ENCODE measurements around the gene GFRA1. TPM values are rescaled to one million over a fixed set of nuclear protein-coding genes. Genes with fewer than 3 reads are reported as not detected.

GFRA1 gene
- polyA plus RNA-seq, 2 of the 4 experiments (the other 2 are of a cell fraction): 4.0 to 9.5 TPM

- no peak for TF ChIP-seq ZSCAN20 (CRISPR knock-in tag; IDR thresholded peaks at IDR 0.05)
- no peak for TF ChIP-seq BHLHE40 (IDR thresholded peaks at IDR 0.05; ENCODE audit: low read depth, low read length)
- TF ChIP-seq NFE2L2 (conservative IDR thresholded peaks at IDR 0.05; ENCODE audit: low read length): no peak
- TF ChIP-seq PBX3 (IDR thresholded peaks at IDR 0.05): no peak
- no peak for TF ChIP-seq MYC (IDR thresholded peaks at IDR 0.05; ENCODE audit: borderline replicate concordance, low read length)
- TF ChIP-seq FOSB (CRISPR knock-in tag; IDR thresholded peaks at IDR 0.05): no peak
- TF ChIP-seq HOXA7 (CRISPR knock-in tag; IDR thresholded peaks at IDR 0.05): no peak
- TF ChIP-seq, protein P1, sequence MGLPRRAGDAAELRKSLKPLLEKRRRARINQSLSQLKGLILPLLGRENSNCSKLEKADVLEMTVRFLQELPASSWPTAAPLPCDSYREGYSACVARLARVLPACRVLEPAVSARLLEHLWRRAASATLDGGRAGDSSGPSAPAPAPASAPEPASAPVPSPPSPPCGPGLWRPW (IDR thresholded peaks at IDR 0.05): no peak
- TF ChIP-seq PHF8 (IDR thresholded peaks at IDR 0.05; ENCODE audit: borderline replicate concordance, low read depth): no peak
- TF ChIP-seq ZC3H11A (IDR thresholded peaks at IDR 0.05): no peak
- no peak for TF ChIP-seq MAX (IDR thresholded peaks at IDR 0.05)
- no peak for TF ChIP-seq TFCP2L1 (CRISPR knock-in tag; IDR thresholded peaks at IDR 0.05)
- no peak for ATAC-seq
- FAIRE-seq: no peak
- ChIA-PET CTCF (no interaction called here), POLR2A (no interaction called here)
- Histone ChIP-seq H3K27ac (no peak overlapping the region), H3K4me1 (no peaks in the 10 kb centered on the region), H3K9me3 (no peaks in the 10 kb centered on the region), H3K4me2 (no peak overlapping the region), H3K4me3 (no peak overlapping the region)
- no peak for DNase-seq (ENCODE audit: low read depth in 1 of 2, low spot score in 1 of 2)
- 60% methylated on average over 9 of the region's 9 CpGs for WGBS (ENCODE audit: missing lambda C conversion rate)
Observed at GRCh38 chr10:116246263-116246662, 26.7 kb downstream of the GFRA1 start.

DNA sequence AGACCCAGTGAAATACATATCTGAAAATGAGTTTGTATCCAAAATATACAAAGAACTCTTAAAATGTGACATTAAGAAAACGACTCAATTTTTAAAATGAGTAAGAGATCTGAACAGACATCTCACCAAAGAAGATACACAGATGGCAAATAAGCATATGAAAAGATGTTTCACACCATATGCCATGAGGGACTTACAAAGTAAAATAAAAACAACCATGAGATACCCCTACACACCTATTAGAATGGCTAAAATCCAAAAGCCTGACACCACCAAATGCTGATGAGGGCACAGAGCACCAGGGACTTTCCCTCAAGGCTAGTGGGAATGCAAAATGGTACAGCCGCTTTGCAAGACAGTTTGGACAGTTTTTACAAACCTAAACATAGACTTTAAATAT is 27.9 kb downstream of the GFRA1 start:
- TF ChIP-seq GATA3 (IDR thresholded peaks at IDR 0.05; ENCODE audit: borderline replicate concordance) (no peak), USF2 (IDR thresholded peaks at IDR 0.05) (no peak), SMC3 (IDR thresholded peaks at IDR 0.05) (no peak), NFE2L2 (conservative IDR thresholded peaks at IDR 0.05; ENCODE audit: low read length) (no peak), CBX2 (IDR thresholded peaks at IDR 0.05; ENCODE audit: borderline replicate concordance, low read depth) (no peak), POLR2AphosphoS2 (conservative IDR thresholded peaks at IDR 0.05; ENCODE audit: low read length) (no peak), EP300 (IDR thresholded peaks at IDR 0.05) (no peak), FOXS1 (CRISPR knock-in tag; IDR thresholded peaks at IDR 0.05) (no peak), TFCP2L1 (CRISPR knock-in tag; IDR thresholded peaks at IDR 0.05) (no peak), BHLHE40 (IDR thresholded peaks at IDR 0.05; ENCODE audit: low read depth, low read length) (no peak)
- TF ChIP-seq, protein P2, sequence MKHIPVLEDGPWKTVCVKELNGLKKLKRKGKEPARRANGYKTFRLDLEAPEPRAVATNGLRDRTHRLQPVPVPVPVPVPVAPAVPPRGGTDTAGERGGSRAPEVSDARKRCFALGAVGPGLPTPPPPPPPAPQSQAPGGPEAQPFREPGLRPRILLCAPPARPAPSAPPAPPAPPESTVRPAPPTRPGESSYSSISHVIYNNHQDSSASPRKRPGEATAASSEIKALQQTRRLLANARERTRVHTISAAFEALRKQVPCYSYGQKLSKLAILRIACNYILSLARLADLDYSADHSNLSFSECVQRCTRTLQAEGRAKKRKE (CRISPR knock-in tag; IDR thresholded peaks at IDR 0.05; ENCODE audit: low read depth): no peak
- ATAC-seq (no peak), DNase-seq (ENCODE audit: low read depth in 1 of 2, low spot score in 1 of 2) (no peak), FAIRE-seq (no peak)
- no peak overlapping the region for H3K4me3 ChIP-seq
- H3K9me3 ChIP-seq: no peaks in the 10 kb centered on the region
- 40% methylated on average over 2 of the region's 2 CpGs for WGBS (ENCODE audit: missing lambda C conversion rate)
- ChIA-PET POLR2A (no interaction called here), CTCF (no interaction called here)
- no peak overlapping the region for H3K27ac ChIP-seq
- H3K4me1 ChIP-seq: no peaks in the 10 kb centered on the region
- no peak overlapping the region for H3K4me2 ChIP-seq

DNA sequence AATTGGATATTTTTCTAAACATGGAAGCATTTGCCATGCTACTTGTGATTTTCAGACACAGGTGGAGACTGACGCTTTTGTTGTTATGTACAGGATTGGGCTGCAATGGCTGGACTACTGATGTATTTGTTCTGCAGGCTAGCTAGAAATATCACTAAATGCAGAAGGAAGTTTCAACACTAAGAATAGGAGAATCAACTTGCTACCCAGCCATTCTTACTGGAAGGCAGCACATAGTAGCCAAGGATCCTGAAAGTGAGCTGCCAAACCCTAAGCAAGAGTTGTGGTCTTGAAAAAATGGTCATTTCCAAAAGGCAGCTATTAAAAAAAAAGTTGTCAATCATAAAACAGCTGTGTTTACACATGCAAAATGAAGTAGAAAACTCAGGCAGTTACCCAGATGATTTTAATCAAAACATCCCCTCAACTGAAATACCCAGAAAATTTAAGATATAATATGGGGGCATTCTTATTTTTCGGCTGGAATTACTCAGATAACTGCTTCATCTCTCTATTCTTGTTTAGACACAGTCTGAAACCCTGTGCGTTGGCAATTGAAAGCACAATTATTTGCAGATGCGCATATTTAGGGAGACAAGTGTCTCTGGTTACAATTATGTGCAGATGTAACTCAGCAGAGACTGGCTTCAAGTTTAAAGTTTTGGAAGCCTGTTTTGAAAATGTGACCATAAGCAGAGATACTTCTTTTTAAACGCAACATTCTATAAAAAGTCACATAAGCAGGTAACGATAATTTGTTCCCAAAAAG is 31.2 kb downstream of the GFRA1 start:
- H3K4me2 ChIP-seq: no peak overlapping the region
- H3K27ac ChIP-seq: no peak overlapping the region
- CTCF ChIA-PET: interaction anchor here (0.6 kb wide), 1 partner anchor 18 kb away, joined by 4 read pairs; no protein-coding TSS in a partner anchor
- 68% methylated on average over 6 of the region's 6 CpGs for WGBS (ENCODE audit: missing lambda C conversion rate)
- ATAC-seq (no peak), DNase-seq (ENCODE audit: low read depth in 1 of 2, low spot score in 1 of 2) (no peak), FAIRE-seq (no peak)
- no peak for TF ChIP-seq ZSCAN20 (CRISPR knock-in tag; IDR thresholded peaks at IDR 0.05)
- TF ChIP-seq POLR2AphosphoS2 (conservative IDR thresholded peaks at IDR 0.05; ENCODE audit: low read length): no peak
- no peaks in the 10 kb centered on the region for H3K4me1 ChIP-seq
- no peaks in the 10 kb centered on the region for H3K9me3 ChIP-seq
- POLR2A ChIA-PET: no interaction called here
- no peak overlapping the region for H3K4me3 ChIP-seq
